HepG2 (cell line): ENCODE measurements around the gene NAV2. TPM values are rescaled to one million over a fixed set of nuclear protein-coding genes. Genes with fewer than 3 reads are reported as not detected.

Source experiments
- BCL3 ChIP-seq: sonication (generic); formaldehyde crosslinking; IDR thresholded peaks from 2 replicates; pipeline ENCODE4 v1.5.1; 2020; ENCODE audit warnings: mild to moderate bottlenecking, missing genetic modification reagents, moderate library complexity
- FOXA3 ChIP-seq: IDR thresholded peaks from 2 replicates; pipeline ENCODE4 v1.6.1; 2016; ENCODE audit warnings: missing genetic modification reagents, missing compliant biosample characterization
- HNRNPUL1 ChIP-seq: fragments of 200-400 bp; formaldehyde crosslinking; IDR thresholded peaks from 2 replicates; pipeline ENCODE4 v1.6.1; 2017; ENCODE audit warnings: low read depth, mild to moderate bottlenecking, low read length, moderate library complexity
- KLF16 ChIP-seq, 2 experiments: sonication (generic) in 1 of 2; formaldehyde crosslinking in 1 of 2; IDR thresholded peaks; 2 replicates each; pipeline versions ENCODE4 v1.6.1 to v1.8.0; 2016 to 2023; ENCODE audit warnings: missing genetic modification reagents in 2 of 2, missing compliant biosample characterization in 1 of 2
- MIER2 ChIP-seq: IDR thresholded peaks from 2 replicates; pipeline ENCODE4 v1.6.1; 2016; ENCODE audit warnings: missing biosample characterization, missing genetic modification reagents
- PATZ1 ChIP-seq: sonication (generic); formaldehyde crosslinking; IDR thresholded peaks from 2 replicates; pipeline ENCODE4 v1.4.0; 2020; ENCODE audit warnings: missing genetic modification reagents
- RAD21 ChIP-seq: fragments of 450-650 bp; formaldehyde crosslinking; IDR thresholded peaks from 2 replicates; pipeline ENCODE4 v1.5.0; 2020; ENCODE audit warnings: mild to moderate bottlenecking
- RORA ChIP-seq: sonication (generic); formaldehyde crosslinking; IDR thresholded peaks from 2 replicates; pipeline ENCODE4 v1.5.0; 2020; ENCODE audit warnings: mild to moderate bottlenecking, missing genetic modification reagents, moderate library complexity
- RXRA ChIP-seq: sonication (generic); formaldehyde crosslinking; IDR thresholded peaks from 2 replicates; pipeline ENCODE4 v1.5.1; 2020; ENCODE audit warnings: missing genetic modification reagents
- TFDP2 ChIP-seq: sonication (generic); formaldehyde crosslinking; IDR thresholded peaks from 2 replicates; pipeline ENCODE4 v1.4.0; 2020; ENCODE audit warnings: missing genetic modification reagents
- ZBTB25 ChIP-seq: IDR thresholded peaks from 2 replicates; pipeline ENCODE4 v1.6.1; 2018; ENCODE audit warnings: missing genetic modification reagents
- ZNF101 ChIP-seq: sonication (generic); formaldehyde crosslinking; IDR thresholded peaks from 2 replicates; pipeline ENCODE4 v1.4.0; 2020; ENCODE audit warnings: mild to moderate bottlenecking, low read depth, missing genetic modification reagents, borderline replicate concordance
- ZNF205 ChIP-seq: IDR thresholded peaks from 2 replicates; pipeline ENCODE4 v1.6.1; 2018; ENCODE audit warnings: missing biosample characterization, missing genetic modification reagents
- ZNF264 ChIP-seq: sonication (generic); formaldehyde crosslinking; IDR thresholded peaks from 2 replicates; pipeline ENCODE4 v1.4.0; 2020; ENCODE audit warnings: missing genetic modification reagents
- ZNF33B ChIP-seq: sonication (generic); formaldehyde crosslinking; IDR thresholded peaks from 2 replicates; pipeline ENCODE4 v1.5.1; 2020; ENCODE audit warnings: mild to moderate bottlenecking, missing genetic modification reagents
- ZNF430 ChIP-seq: sonication (generic); formaldehyde crosslinking; IDR thresholded peaks from 2 replicates; pipeline ENCODE4 v1.9.0; 2021; ENCODE audit warnings: mild to moderate bottlenecking, missing genetic modification reagents
- ZNF543 ChIP-seq: sonication (generic); formaldehyde crosslinking; IDR thresholded peaks from 2 replicates; pipeline ENCODE4 v1.4.0; 2020; ENCODE audit warnings: mild to moderate bottlenecking, missing genetic modification reagents
- ZNF550 ChIP-seq: sonication (generic); formaldehyde crosslinking; IDR thresholded peaks from 2 replicates; pipeline ENCODE4 v1.4.0; 2020; ENCODE audit warnings: mild to moderate bottlenecking, missing genetic modification reagents, borderline replicate concordance
- ZNF639 ChIP-seq: conservative IDR thresholded peaks from 2 replicates; pipeline ENCODE4 v1.6.1; 2018; ENCODE audit warnings: missing genetic modification reagents
- ZNF660 ChIP-seq: sonication (generic); formaldehyde crosslinking; IDR thresholded peaks from 2 replicates; pipeline ENCODE4 v1.5.1; 2020; ENCODE audit warnings: mild to moderate bottlenecking, low read depth, missing genetic modification reagents, borderline replicate concordance
- ZNF724P ChIP-seq: sonication (generic); formaldehyde crosslinking; IDR thresholded peaks from 2 replicates; pipeline ENCODE4 v1.8.0; 2022; ENCODE audit warnings: missing genetic modification reagents, borderline replicate concordance
- polyA plus RNA-seq, 8 experiments: library from polyadenylated mRNA; depleted of rRNA in 3 of 8; stranded (reverse) in 7 of 8; unstranded in 1 of 8; fragments of >200 nt; fragmentation: Illumina TruSeq in 4 of 8; extraction: Trizol in 4 of 8; gene quantifications; 2 replicates each; pipeline versions ENCODE4 v1.2.1 to v1.2.3, GENCODE V29; 2011 to 2016; ENCODE audit warnings: low read depth in 4 of 8, missing spikeins in 1 of 8, mixed read lengths in 1 of 8; ENCODE audit not compliant: insufficient read depth in 1 of 8
- total RNA-seq, 5 experiments: library from RNA; depleted of rRNA; stranded (reverse); fragments of >200 nt; fragmentation: Illumina TruSeq; extraction: Trizol; gene quantifications; 2 replicates each; pipeline ENCODE4 v1.2.3, GENCODE V29; 2016; ENCODE audit warnings: low read depth in 1 of 5
- TF ChIP-seq, protein P1 (sequence below): IDR thresholded peaks from 2 replicates; pipeline ENCODE4 v1.6.1; 2012; ENCODE audit warnings: inconsistent platforms

The NAV2 gene
- total and polyA plus RNA-seq, 2 of the 13 experiments (the other 11 are each of a cell fraction or from before 2014, with no cell fraction given), result 9.3 to 34.6 TPM

DNA sequence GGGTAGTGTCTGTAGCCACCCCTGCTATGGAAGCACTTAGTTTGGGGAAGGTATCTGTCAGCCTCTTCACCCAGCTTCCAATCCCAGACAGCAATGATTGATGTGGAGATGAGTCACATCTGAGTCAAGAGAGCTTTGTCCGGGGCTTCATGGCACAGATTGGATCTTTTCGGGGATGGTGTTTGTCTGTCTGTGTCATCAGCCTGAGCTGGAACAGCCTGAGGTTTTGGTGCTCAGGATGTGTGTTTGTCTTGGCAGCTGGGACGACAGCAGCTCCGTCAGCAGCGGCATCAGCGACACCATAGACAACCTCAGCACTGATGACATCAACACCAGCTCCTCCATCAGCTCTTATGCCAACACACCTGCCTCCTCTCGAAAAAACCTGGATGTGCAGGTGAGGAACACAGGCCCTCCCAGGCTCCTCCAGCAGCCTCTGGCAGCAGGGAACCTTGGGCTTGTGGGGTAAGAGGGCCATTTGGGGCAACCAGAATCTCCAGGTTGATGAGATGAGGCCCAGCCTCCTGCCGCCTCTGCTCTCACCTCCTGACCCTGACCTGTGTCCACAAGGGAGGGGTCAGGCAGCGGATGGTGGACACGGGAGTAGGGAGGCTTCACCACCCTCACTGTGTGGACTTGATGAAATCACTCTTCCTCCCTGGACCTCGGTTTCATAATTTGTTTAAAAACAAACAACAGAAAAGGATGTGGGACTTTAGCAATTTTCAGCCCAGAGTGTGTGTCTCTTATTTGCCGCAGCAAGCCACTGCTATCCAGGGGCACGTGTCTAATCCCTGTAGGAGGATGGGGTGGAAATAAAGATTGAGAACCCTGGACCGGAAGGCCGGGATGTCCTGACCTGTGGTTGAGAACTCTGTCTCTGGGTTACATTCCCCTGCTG, 323.3 kb downstream of the NAV2 start (continued):
- TF ChIP-seq PATZ1 (CRISPR knock-in tag) (peak; percentile 92), KLF16 (CRISPR knock-in tag; IDR thresholded peaks at IDR 0.05) (peak in 1 of 2 experiments; percentile 95; a peak in 2 of 4 replicates), ZNF101 (CRISPR knock-in tag) (no peak), HNRNPUL1 (no peak), ZNF639 (CRISPR knock-in tag) (0 out of 2 replicates have a peak, but pooled peaks have one; percentile 26), ZNF33B (CRISPR knock-in tag) (no peak), FOXA3 (CRISPR knock-in tag) (peak; percentile 93), BCL3 (no peak; the same call in 1 of the 2 replicates), TFDP2 (CRISPR knock-in tag) (no peak; the same call in 1 of the 2 replicates), ZBTB25 (CRISPR knock-in tag) (no peak), MIER2 (CRISPR knock-in tag) (0 out of 2 replicates have a peak, but pooled peaks have one; percentile 51), ZNF550 (no peak), ZNF543 (peak; percentile 67; the same call in 1 of the 2 replicates), ZNF660 (CRISPR knock-in tag) (no peak), ZNF205 (CRISPR knock-in tag) (no peak), ZNF430 (CRISPR knock-in tag) (peak; percentile 53; the same call in 1 of the 2 replicates), ZNF264 (CRISPR knock-in tag) (peak; percentile 81), RORA (CRISPR knock-in tag) (no peak), ZNF724P (CRISPR knock-in tag) (no peak; the same call in 1 of the 2 replicates), RAD21 (CRISPR knock-in tag) (no peak), RXRA (peak; percentile 97)
- TF ChIP-seq, protein P1, sequence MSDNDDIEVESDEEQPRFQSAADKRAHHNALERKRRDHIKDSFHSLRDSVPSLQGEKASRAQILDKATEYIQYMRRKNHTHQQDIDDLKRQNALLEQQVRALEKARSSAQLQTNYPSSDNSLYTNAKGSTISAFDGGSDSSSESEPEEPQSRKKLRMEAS, result 0 out of 2 replicates have a peak, but pooled peaks have one; percentile 66
